HL-60/S4 treated with phorbol 12-myristate 13-acetate at 8.2 ng/mL for 4 days and 3 days (cell line): ENCODE results near the gene CHRNA7.
"Not testable (repeated sequence)": the region's sequence is repeated elsewhere in the genome, so short reads cannot be mapped to it uniquely, and the experiment has no call there.

Experiments
- in situ Hi-C: fragments of 300-500 bp; cut with MboI; formaldehyde crosslinking; loops from 2 replicates; pipeline ENCODE4 v1.15.0; 2022; ENCODE audit warnings: low sequenced_read_pairs

CHRNA7 gene

GRCh38 chr15:32119694-32120330 is 89.5 kb downstream of the CHRNA7 start:
- in situ Hi-C loops = no loop called here

GRCh38 chr15:32120577-32121383 is 90.5 kb downstream of the CHRNA7 start:
- in situ Hi-C loops = no loop called here

DNA sequence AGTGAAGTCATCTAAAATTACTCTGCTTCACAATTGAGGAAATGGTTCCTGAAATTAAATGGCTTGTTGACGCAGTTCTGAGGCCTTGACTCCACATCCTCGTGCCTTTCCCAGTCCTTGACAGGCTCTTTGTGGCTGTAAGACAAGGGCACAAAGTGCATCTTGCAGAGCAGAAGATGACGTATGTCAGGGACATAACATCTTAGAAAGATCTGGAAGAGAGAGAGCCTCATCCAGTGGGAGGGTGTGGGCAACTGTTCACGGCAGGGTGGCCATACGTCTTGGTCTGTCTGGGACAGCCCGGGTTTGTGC is 91.0 kb downstream of the CHRNA7 start:
- in situ Hi-C loops = no loop called here

- in situ Hi-C loops = no loop called here
These were observed 91.7 kb downstream of the CHRNA7 start for GRCh38 chr15:32122013-32122412.

- in situ Hi-C loops = no loop called here
These were observed 93.2 kb downstream of the CHRNA7 start for GRCh38 chr15:32123473-32123872.

GRCh38 chr15:32124726-32125125 is 94.4 kb downstream of the CHRNA7 start:
- in situ Hi-C loops = no loop called here

GRCh38 chr15:32125595-32125994 is 95.3 kb downstream of the CHRNA7 start:
- in situ Hi-C loops = no loop called here

DNA sequence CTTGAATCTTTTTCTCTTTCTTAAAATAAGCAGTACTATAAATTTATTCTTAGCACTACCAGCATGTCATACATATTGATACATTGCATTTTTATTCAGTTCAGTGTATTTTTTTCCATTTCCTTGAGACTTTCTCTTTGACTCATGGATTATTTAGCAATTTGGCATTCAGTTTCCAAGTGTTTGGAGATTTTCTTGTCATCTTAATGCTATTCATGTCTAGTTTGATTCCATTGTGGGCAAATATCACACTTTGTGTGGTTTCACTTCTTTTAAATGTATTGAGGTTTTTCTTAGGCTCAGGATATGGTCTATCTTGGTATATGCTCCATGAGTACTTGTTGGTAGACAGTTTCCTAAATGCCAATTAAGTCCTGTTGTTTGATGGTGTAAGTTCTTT is 99.5 kb downstream of the CHRNA7 start:
- in situ Hi-C loops = no loop called here

DNA sequence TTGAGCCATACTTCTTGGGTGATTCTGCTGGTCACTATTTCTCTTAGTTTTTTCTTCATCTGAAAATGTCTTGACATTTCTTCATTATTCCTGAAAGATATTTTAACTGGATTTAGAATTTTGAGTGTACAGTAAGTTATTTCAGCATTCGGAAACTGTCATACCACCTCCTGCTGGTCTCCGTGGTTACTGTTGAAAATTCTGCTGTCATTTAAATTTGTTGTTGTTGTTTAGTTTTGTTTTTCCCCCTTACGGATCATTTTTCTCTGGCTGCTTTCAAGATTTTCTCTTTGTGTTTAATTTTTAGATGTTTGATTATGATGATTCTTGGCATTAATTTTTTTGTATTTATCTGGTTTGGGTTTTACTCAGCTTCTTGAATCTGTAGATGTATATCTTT is 100.5 kb downstream of the CHRNA7 start:
- in situ Hi-C loops = no loop called here

DNA sequence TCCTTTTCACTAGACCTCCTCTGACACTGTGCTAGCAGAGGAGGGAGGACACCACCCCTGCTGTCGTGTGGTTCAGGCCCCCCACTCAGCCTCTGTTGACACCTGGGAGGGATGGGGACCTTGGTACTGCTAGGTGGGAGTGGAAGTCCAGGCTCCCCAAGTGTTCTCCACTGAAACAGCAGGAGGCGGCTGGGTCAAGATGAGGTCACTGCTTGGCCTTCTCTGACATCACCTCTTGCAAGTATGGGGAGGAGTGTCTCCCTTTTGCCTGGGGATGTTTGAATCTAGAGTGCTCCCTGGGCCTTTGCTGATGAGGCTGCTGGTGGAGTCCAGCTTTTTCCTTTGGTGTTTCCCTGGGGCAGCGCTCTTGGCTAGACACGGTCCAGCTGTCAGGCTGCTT is 101.5 kb downstream of the CHRNA7 start:
- in situ Hi-C loops = no loop called here

DNA sequence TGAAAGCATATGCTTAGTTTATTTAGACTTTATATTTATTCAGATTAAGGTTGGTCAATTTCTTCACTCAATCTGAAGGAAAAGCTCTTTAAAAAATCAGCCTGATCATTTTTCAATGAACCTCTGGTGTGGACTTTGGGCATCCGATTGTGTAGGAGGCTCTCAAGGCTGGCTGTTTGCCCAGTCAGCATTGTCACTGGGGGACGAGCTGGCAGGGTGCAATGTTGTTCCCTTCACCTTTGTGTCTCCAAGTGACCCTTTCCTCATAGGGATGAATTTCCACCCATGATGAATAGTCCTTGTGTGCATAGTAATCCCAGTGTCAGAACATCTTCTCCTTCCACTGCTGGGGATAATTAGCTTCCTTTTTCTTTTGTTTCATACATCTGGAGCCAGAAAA is 102.5 kb downstream of the CHRNA7 start:
- in situ Hi-C loops = no loop called here

- in situ Hi-C loops = no loop called here
These were observed 104.5 kb downstream of the CHRNA7 start for GRCh38 chr15:32134842-32135241.

DNA sequence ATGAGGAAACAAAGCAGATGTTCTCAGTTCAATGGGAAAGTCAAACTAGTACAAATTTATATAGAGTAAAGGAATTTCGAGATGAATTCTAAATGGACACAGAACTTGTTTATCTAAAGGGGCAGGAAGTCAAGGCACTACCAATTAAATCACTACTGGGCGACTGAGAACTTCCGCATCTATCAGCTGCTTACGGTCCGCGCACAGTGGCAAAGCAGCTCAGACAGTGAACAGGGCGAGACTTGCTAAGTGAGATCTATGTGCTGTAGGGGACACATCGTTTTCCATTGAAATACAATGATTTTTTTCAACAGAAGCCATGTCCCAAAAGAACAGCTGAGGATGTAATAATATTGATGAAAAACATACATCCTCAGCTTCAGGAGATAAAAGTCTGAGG is 105.0 kb downstream of the CHRNA7 start:
- in situ Hi-C loops = no loop called here

DNA sequence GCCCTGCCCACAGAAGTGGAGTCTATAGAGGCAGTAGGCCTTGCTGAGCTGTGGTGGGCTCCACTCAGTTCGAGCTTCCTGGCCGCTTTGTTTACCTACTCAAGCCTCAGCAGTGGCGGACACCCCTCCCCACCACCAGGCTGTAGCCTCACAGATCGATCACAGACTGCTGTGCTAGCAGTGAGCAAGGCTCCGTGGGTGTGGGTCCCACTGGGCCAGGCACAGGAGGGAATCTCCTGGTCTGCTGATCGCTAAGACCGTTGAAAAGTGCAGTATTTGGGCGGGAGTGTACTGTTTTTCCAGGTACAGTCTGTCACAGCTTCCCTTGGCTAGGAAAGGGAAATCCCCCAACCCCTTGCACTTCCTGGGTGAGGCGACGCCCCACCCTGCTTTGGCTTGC is 115.2 kb downstream of the CHRNA7 start:
- in situ Hi-C loops = not testable (repeated sequence)

DNA sequence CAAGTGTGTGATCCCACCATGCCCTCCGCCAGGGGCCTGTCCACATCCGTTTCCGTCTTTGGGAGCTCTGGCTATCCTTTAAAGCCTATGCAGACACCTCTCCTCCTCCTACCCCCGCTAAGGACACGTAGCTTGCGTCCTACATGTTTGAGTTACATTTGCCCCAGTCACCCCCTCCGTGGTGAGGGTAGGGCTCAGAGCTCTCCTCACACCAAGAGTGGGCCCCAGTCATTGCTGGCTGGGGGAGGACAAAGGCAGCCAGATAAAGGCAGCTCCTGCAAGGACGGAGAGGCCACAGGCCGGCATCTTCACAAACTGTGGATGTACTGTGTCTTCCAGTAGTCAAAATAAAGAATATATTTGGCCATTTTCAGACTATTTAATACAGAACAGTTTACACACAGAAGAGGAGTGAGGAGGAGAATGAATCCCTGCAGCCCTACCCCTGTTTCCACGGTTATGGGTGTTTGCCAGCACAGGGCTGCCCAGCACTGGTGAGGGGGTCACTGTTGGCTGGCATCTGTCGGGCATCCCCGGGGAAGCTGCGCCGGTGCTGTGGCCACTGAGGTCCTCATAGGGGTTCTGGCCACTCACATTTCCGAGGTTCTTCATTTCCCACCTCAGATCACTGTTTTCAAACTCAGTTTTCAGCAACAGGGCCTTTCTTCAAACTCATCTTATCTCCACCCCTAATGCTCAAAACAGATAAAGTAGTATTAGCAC is 118.7 kb downstream of the CHRNA7 start:
- in situ Hi-C loops = no loop called here

DNA sequence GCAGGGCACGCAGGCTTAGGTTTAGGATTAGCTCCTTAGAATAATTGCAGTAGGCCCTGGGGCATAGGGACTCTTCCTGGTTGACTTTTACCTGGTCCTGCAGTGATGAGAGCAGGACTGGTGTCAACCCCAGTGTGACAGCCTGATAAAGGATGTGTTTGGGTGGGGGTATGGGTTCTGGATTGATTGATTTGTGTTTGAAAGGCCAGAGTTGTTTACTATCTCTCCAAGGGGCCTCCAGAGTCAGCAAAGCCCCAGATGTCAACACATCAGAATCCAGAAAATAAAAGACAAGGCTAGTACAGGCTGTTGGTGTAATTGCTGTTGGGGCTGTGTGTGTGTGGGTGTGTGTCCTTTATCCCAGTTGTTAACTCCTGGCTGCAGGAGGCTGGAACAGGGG is 122.3 kb downstream of the CHRNA7 start:
- in situ Hi-C loops = no loop called here

DNA sequence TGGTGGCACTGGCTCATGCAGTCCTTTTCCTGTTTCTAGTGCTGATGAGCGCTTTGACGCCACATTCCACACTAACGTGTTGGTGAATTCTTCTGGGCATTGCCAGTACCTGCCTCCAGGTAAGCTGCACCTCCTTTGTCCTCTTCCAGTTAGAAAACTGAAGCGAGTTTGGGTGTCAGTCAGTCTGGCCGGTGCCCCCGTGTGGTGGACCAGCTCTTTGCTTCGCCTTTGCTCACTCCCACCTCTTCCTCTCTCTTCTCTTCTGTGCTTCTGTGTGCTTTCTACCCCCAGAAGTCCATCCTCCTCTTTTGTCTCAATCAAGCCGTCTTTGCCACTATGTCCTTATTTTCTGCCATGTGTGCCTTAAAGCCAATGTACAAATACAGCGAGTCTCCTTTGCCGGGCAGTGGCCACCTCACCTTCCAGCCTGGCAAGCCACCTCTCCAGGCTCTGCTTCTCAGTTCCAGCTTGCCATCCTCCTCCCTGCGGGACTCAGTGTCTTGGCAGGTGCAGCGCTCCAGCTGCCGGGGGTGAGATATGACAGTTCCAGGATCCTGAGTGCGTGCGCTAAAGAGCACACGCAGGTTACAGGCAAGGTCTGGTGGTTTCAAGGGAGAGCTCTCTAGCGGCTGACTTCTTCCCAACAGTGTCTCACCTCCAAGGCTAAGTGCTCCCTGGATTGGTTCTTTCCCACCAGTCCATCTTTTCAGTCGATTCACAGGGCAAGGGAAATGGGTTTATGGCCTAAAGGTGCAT is 123.7 kb downstream of the CHRNA7 start:
- in situ Hi-C loops = not testable (repeated sequence)

GRCh38 chr15:32162143-32162542 is 131.8 kb downstream of the CHRNA7 start:
- in situ Hi-C loops = not testable (repeated sequence)

- in situ Hi-C loops = not testable (repeated sequence)
These were observed 133.8 kb downstream of the CHRNA7 start for GRCh38 chr15:32164065-32164464.

DNA sequence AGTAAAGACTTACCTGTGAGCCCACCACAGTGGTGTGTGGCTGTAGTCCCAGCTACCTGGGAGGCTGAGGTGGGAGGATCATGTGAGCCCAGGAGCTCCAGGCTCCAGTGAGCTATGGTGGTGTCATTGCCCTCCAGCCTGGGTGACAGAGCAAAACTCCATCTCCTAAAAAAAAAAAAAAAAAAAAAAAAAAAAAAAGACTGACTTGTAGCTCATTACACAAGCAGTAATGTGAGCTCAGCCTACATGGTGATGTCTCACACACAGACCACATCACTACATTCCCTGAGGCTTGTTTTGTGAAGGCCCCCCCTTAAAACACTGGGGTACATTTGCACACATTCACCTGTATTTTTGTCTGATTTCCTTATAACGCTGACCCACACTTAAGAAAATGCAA is 134.4 kb downstream of the CHRNA7 start:
- in situ Hi-C loops = not testable (repeated sequence)

DNA sequence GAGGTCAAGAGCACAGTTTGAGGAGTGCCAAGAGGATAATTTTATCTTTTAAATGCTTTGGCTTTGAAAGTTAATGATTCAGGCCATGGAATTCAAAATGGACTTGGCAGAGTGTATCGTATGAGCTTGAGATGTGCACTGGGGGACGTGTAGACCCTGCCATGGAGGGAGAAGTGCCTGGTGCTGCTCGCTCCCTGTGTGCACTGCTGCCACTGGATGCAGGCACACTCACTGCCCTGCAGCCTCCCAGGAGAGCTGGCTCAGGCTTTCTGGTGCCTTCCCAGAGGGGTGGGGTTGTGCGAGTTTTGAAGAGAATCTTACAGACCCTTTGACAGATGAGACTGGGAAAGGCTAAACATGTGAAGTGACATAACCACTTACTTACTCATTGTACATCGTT is 135.5 kb downstream of the CHRNA7 start:
- in situ Hi-C loops = not testable (repeated sequence)
